Measurements from ENCODE around the gene AP3B1.

AP3B1 gene

GRCh38 chr5:78326930-78327329 is 32.4 kb upstream of the AP3B1 start:
- H3K4me3 ChIP-seq (ENCODE audit: low read depth, low read length) = no peak overlapping the region
- no peaks in the 10 kb centered on the region for H3K27me3 ChIP-seq (ENCODE audit: control insufficient read depth, insufficient read depth, low read length)
- no peak overlapping the region for H3K9ac ChIP-seq (ENCODE audit: low read length)
- H3K4me1 ChIP-seq (ENCODE audit: control insufficient read depth, insufficient read depth, low read length) = peaks cover 13% of the 10 kb centered on the region
- no peaks in the 10 kb centered on the region for H3K9me3 ChIP-seq (ENCODE audit: control insufficient read depth, insufficient read depth, low read depth, low read length)
- H3K36me3 ChIP-seq (ENCODE audit: control insufficient read depth, insufficient read depth, low read length) = no peaks in the 10 kb centered on the region
- H3K27ac ChIP-seq (ENCODE audit: low read depth, low read length) = no peak overlapping the region

DNA sequence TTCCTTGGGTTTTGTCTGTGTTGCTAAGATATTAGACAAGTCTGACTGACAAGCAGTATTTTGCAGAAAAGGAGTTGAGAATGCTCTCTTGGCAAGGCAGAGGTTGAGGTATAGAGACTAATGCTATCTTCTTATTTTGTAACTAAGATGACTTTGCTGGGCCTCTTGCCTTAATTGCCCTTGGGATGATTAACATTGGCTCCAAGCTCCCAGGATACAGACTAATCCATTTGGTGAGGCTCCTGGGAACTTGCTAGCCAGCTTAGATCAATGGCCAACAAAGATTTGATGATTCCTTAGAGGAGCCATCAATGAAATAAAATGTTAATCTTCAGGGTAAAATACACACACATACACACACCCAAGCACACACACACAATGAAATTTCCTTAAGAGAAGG is 28.7 kb upstream of the AP3B1 start:
- Histone ChIP-seq H3K9ac (ENCODE audit: low read length) (no peak overlapping the region), H3K27ac (ENCODE audit: low read depth, low read length) (no peak overlapping the region), H3K4me3 (ENCODE audit: low read depth, low read length) (no peak overlapping the region), H3K36me3 (ENCODE audit: control insufficient read depth, insufficient read depth, low read length) (no peaks in the 10 kb centered on the region), H3K4me1 (ENCODE audit: control insufficient read depth, insufficient read depth, low read length) (peaks cover 6% of the 10 kb centered on the region), H3K9me3 (ENCODE audit: control insufficient read depth, insufficient read depth, low read depth, low read length) (no peaks in the 10 kb centered on the region), H3K27me3 (ENCODE audit: control insufficient read depth, insufficient read depth, low read length) (no peaks in the 10 kb centered on the region)

GRCh38 chr5:78320401-78320800 is 25.9 kb upstream of the AP3B1 start:
- Histone ChIP-seq H3K9ac (ENCODE audit: low read length) (no peak overlapping the region), H3K9me3 (ENCODE audit: control insufficient read depth, insufficient read depth, low read depth, low read length) (no peaks in the 10 kb centered on the region), H3K36me3 (ENCODE audit: control insufficient read depth, insufficient read depth, low read length) (no peaks in the 10 kb centered on the region), H3K4me3 (ENCODE audit: low read depth, low read length) (no peak overlapping the region), H3K27me3 (ENCODE audit: control insufficient read depth, insufficient read depth, low read length) (no peaks in the 10 kb centered on the region), H3K27ac (ENCODE audit: low read depth, low read length) (no peak overlapping the region), H3K4me1 (ENCODE audit: control insufficient read depth, insufficient read depth, low read length) (peaks cover 4% of the 10 kb centered on the region; the same call in 1 of the 2 replicates)

- peaks cover 3% of the 10 kb centered on the region; the same call in 1 of the 2 replicates for H3K9me3 ChIP-seq (ENCODE audit: control insufficient read depth, insufficient read depth, low read depth, low read length)
- no peak overlapping the region for H3K4me3 ChIP-seq (ENCODE audit: low read depth, low read length)
- no peak overlapping the region for H3K9ac ChIP-seq (ENCODE audit: low read length)
- H3K4me1 ChIP-seq (ENCODE audit: control insufficient read depth, insufficient read depth, low read length) = peaks cover 4% of the 10 kb centered on the region; the same call in 1 of the 2 replicates
- no peaks in the 10 kb centered on the region for H3K27me3 ChIP-seq (ENCODE audit: control insufficient read depth, insufficient read depth, low read length)
- H3K27ac ChIP-seq (ENCODE audit: low read depth, low read length) = no peak overlapping the region
- H3K36me3 ChIP-seq (ENCODE audit: control insufficient read depth, insufficient read depth, low read length) = no peaks in the 10 kb centered on the region
These were observed 23.8 kb upstream of the AP3B1 start for GRCh38 chr5:78318337-78318736.

- peaks cover 3% of the 10 kb centered on the region; the same call in 1 of the 2 replicates for H3K9me3 ChIP-seq (ENCODE audit: control insufficient read depth, insufficient read depth, low read depth, low read length)
- no peak overlapping the region for H3K4me3 ChIP-seq (ENCODE audit: low read depth, low read length)
- H3K36me3 ChIP-seq (ENCODE audit: control insufficient read depth, insufficient read depth, low read length) = no peaks in the 10 kb centered on the region
- H3K4me1 ChIP-seq (ENCODE audit: control insufficient read depth, insufficient read depth, low read length) = peaks cover 4% of the 10 kb centered on the region; the same call in 1 of the 2 replicates
- no peaks in the 10 kb centered on the region for H3K27me3 ChIP-seq (ENCODE audit: control insufficient read depth, insufficient read depth, low read length)
- no peak overlapping the region for H3K27ac ChIP-seq (ENCODE audit: low read depth, low read length)
- H3K9ac ChIP-seq (ENCODE audit: low read length) = no peak overlapping the region
These were observed 23.0 kb upstream of the AP3B1 start for GRCh38 chr5:78317515-78317914.

- no peaks in the 10 kb centered on the region for H3K27me3 ChIP-seq (ENCODE audit: control insufficient read depth, insufficient read depth, low read length)
- H3K27ac ChIP-seq (ENCODE audit: low read depth, low read length) = no peak overlapping the region
- no peak overlapping the region for H3K4me3 ChIP-seq (ENCODE audit: low read depth, low read length)
- H3K36me3 ChIP-seq (ENCODE audit: control insufficient read depth, insufficient read depth, low read length) = no peaks in the 10 kb centered on the region
- H3K4me1 ChIP-seq (ENCODE audit: control insufficient read depth, insufficient read depth, low read length) = no peaks in the 10 kb centered on the region
- H3K9me3 ChIP-seq (ENCODE audit: control insufficient read depth, insufficient read depth, low read depth, low read length) = no peaks in the 10 kb centered on the region
- H3K9ac ChIP-seq (ENCODE audit: low read length) = no peak overlapping the region
These were observed 14.2 kb upstream of the AP3B1 start for GRCh38 chr5:78308703-78309102.

- H3K27me3 ChIP-seq (ENCODE audit: control insufficient read depth, insufficient read depth, low read length) = no peaks in the 10 kb centered on the region
- H3K36me3 ChIP-seq (ENCODE audit: control insufficient read depth, insufficient read depth, low read length) = no peaks in the 10 kb centered on the region
- H3K9ac ChIP-seq (ENCODE audit: low read length) = no peak overlapping the region
- H3K4me1 ChIP-seq (ENCODE audit: control insufficient read depth, insufficient read depth, low read length) = no peaks in the 10 kb centered on the region
- H3K27ac ChIP-seq (ENCODE audit: low read depth, low read length) = no peak overlapping the region
- H3K4me3 ChIP-seq (ENCODE audit: low read depth, low read length) = no peak overlapping the region
- H3K9me3 ChIP-seq (ENCODE audit: control insufficient read depth, insufficient read depth, low read depth, low read length) = peaks cover 14% of the 10 kb centered on the region
These were observed 6.1 kb upstream of the AP3B1 start for GRCh38 chr5:78300464-78301045.

DNA sequence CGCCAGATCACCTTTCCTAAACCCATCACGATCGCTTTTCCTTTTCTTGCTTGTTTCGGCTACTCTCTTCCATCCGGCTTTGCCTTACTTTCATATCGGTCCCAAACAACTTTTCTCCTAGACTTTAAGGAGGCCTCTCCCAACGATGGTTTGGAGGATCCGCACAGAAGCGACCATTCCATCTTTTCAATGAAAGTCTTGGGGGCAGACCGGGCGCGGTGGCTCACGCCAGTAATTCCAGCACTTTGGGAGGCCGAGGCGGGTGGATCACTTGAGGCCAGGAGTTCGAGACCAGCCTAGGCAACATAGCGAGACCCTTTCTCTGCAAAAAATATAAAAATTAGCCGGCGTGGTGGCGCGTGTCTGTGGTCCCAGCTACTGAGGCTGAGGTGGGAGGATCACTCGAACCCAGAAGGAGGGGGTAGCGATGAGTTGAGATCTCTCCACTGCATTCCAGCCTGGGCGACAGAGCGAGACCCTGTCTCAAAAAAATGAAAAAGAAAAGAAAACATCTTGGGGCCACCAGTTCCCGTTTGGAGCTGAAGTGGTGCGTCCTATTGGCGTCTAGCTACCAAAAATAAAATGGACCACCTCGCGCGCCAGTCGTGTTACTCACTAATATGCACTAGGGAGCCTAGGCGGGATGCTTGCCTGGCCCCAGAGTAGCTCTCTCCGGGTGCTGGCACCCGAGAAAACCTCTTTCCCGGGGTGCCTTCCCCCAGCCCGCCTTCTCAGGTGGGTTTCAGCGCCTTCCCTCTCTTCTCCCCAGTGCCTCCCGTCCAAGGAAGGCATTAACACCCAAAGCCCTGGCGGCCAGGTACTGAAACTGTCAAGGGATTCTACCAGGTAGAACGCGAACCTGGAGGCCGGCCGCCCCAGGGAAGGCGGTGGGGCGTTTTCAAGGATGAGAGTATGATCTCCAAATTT is 800 bp upstream of the AP3B1 start:
- peaks cover under 1% of the 10 kb centered on the region; the same call in 1 of the 2 replicates for H3K9me3 ChIP-seq (ENCODE audit: control insufficient read depth, insufficient read depth, low read depth, low read length)
- peaks cover 9% of the 10 kb centered on the region; the same call in 1 of the 2 replicates for H3K4me1 ChIP-seq (ENCODE audit: control insufficient read depth, insufficient read depth, low read length)
- no peak overlapping the region for H3K27ac ChIP-seq (ENCODE audit: low read depth, low read length)
- H3K27me3 ChIP-seq (ENCODE audit: control insufficient read depth, insufficient read depth, low read length) = no peaks in the 10 kb centered on the region
- H3K36me3 ChIP-seq (ENCODE audit: control insufficient read depth, insufficient read depth, low read length) = no peaks in the 10 kb centered on the region
- peak overlapping the region; percentile 60 for H3K9ac ChIP-seq (ENCODE audit: low read length)
- peak overlapping the region; percentile 91 for H3K4me3 ChIP-seq (ENCODE audit: low read depth, low read length)

- Histone ChIP-seq H3K36me3 (ENCODE audit: control insufficient read depth, insufficient read depth, low read length) (no peaks in the 10 kb centered on the region), H3K4me1 (ENCODE audit: control insufficient read depth, insufficient read depth, low read length) (peaks cover 19% of the 10 kb centered on the region), H3K9me3 (ENCODE audit: control insufficient read depth, insufficient read depth, low read depth, low read length) (no peaks in the 10 kb centered on the region), H3K4me3 (ENCODE audit: low read depth, low read length) (peak overlapping the region; percentile 91), H3K9ac (ENCODE audit: low read length) (peak overlapping the region; percentile 83), H3K27me3 (ENCODE audit: control insufficient read depth, insufficient read depth, low read length) (no peaks in the 10 kb centered on the region), H3K27ac (ENCODE audit: low read depth, low read length) (peak overlapping the region; percentile 60; the same call in 1 of the 2 replicates)
These were observed 649 bp downstream of the AP3B1 start for GRCh38 chr5:78293851-78294247.

GRCh38 chr5:78291687-78292086 is 2.8 kb downstream of the AP3B1 start:
- no peaks in the 10 kb centered on the region for H3K27me3 ChIP-seq (ENCODE audit: control insufficient read depth, insufficient read depth, low read length)
- peaks cover 29% of the 10 kb centered on the region for H3K4me1 ChIP-seq (ENCODE audit: control insufficient read depth, insufficient read depth, low read length)

GRCh38 chr5:78289911-78290310 is 4.6 kb downstream of the AP3B1 start:
- H3K36me3 ChIP-seq (ENCODE audit: control insufficient read depth, insufficient read depth, low read length) = no peaks in the 10 kb centered on the region
- H3K27me3 ChIP-seq (ENCODE audit: control insufficient read depth, insufficient read depth, low read length) = no peaks in the 10 kb centered on the region
- H3K4me3 ChIP-seq (ENCODE audit: low read depth, low read length) = no peak overlapping the region
- H3K9me3 ChIP-seq (ENCODE audit: control insufficient read depth, insufficient read depth, low read depth, low read length) = no peaks in the 10 kb centered on the region
- H3K4me1 ChIP-seq (ENCODE audit: control insufficient read depth, insufficient read depth, low read length) = peaks cover 29% of the 10 kb centered on the region
- H3K27ac ChIP-seq (ENCODE audit: low read depth, low read length) = no peak overlapping the region
- H3K9ac ChIP-seq (ENCODE audit: low read length) = no peak overlapping the region

More at GRCh38 chr5:78291687-78292086, 2.8 kb downstream of the AP3B1 start:
- Histone ChIP-seq H3K9me3 (ENCODE audit: control insufficient read depth, insufficient read depth, low read depth, low read length) (no peaks in the 10 kb centered on the region), H3K27ac (ENCODE audit: low read depth, low read length) (no peak overlapping the region), H3K36me3 (ENCODE audit: control insufficient read depth, insufficient read depth, low read length) (no peaks in the 10 kb centered on the region), H3K9ac (ENCODE audit: low read length) (no peak overlapping the region), H3K4me3 (ENCODE audit: low read depth, low read length) (no peak overlapping the region)
